ENCODE results near the gene CEACAM18.

The CEACAM18 gene

GRCh38 chr19:51511353-51511752 is 33.0 kb downstream of the CEACAM18 start:
- Histone ChIP-seq H3K4me1 (ENCODE audit: control insufficient read depth, insufficient read depth, low read length) (no peaks in the 10 kb centered on the region), H3K36me3 (ENCODE audit: control insufficient read depth in 2 of 2, insufficient read depth in 1 of 2, low read length in 2 of 2) (no peaks in the 10 kb centered on the region), H3K9me3 (ENCODE audit: control insufficient read depth, insufficient read depth, low read depth, low read length) (no peaks in the 10 kb centered on the region), H3K27ac (ENCODE audit: extremely low read depth, low read depth, low read length) (no peak overlapping the region), H3K4me3 (ENCODE audit: low read depth, low read length) (no peak overlapping the region)
- ChIA-PET CTCF (interaction anchor here (0.6 to 0.7 kb wide), 3 partner anchors 31 to 821 kb away, joined by 3 to 4 read pairs (median 3); no protein-coding TSS in a partner anchor), POLR2A (no interaction called here)
- TF ChIP-seq ZNF423 (tag by site-specific recombination; IDR thresholded peaks at IDR 0.05) (no peak), ZNF654 (tag by site-specific recombination; IDR thresholded peaks at IDR 0.05; ENCODE audit: low read depth) (no peak), ZNF324 (tag by site-specific recombination; IDR thresholded peaks at IDR 0.05) (no peak), ZNF335 (tag by site-specific recombination; conservative IDR thresholded peaks at IDR 0.05) (no peak), ZNF549 (tag by site-specific recombination; IDR thresholded peaks at IDR 0.05) (no peak), OSR2 (tag by site-specific recombination; IDR thresholded peaks at IDR 0.05) (no peak), KLF10 (tag by site-specific recombination; IDR thresholded peaks at IDR 0.05) (no peak), KLF16 (tag by site-specific recombination; IDR thresholded peaks at IDR 0.05) (no peak), ZNF404 (tag by site-specific recombination; IDR thresholded peaks at IDR 0.05) (no peak), ZNF660 (tag by site-specific recombination; IDR thresholded peaks at IDR 0.05) (no peak), ZNF24 (tag by site-specific recombination; IDR thresholded peaks at IDR 0.05) (no peak), ZNF214 (tag by site-specific recombination; IDR thresholded peaks at IDR 0.05; ENCODE audit: borderline replicate concordance) (no peak), ZBTB44 (tag by site-specific recombination; IDR thresholded peaks at IDR 0.05) (no peak), YY2 (tag by site-specific recombination; IDR thresholded peaks at IDR 0.05) (no peak), TSHZ1 (tag by site-specific recombination; IDR thresholded peaks at IDR 0.05; ENCODE audit: borderline replicate concordance) (no peak)
- TF ChIP-seq, protein P1, sequence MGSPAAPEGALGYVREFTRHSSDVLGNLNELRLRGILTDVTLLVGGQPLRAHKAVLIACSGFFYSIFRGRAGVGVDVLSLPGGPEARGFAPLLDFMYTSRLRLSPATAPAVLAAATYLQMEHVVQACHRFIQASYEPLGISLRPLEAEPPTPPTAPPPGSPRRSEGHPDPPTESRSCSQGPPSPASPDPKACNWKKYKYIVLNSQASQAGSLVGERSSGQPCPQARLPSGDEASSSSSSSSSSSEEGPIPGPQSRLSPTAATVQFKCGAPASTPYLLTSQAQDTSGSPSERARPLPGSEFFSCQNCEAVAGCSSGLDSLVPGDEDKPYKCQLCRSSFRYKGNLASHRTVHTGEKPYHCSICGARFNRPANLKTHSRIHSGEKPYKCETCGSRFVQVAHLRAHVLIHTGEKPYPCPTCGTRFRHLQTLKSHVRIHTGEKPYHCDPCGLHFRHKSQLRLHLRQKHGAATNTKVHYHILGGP (tag by site-specific recombination; IDR thresholded peaks at IDR 0.05) = no peak
- TF ChIP-seq, protein P2, sequence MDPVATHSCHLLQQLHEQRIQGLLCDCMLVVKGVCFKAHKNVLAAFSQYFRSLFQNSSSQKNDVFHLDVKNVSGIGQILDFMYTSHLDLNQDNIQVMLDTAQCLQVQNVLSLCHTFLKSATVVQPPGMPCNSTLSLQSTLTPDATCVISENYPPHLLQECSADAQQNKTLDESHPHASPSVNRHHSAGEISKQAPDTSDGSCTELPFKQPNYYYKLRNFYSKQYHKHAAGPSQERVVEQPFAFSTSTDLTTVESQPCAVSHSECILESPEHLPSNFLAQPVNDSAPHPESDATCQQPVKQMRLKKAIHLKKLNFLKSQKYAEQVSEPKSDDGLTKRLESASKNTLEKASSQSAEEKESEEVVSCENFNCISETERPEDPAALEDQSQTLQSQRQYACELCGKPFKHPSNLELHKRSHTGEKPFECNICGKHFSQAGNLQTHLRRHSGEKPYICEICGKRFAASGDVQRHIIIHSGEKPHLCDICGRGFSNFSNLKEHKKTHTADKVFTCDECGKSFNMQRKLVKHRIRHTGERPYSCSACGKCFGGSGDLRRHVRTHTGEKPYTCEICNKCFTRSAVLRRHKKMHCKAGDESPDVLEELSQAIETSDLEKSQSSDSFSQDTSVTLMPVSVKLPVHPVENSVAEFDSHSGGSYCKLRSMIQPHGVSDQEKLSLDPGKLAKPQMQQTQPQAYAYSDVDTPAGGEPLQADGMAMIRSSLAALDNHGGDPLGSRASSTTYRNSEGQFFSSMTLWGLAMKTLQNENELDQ (tag by site-specific recombination; IDR thresholded peaks at IDR 0.05; ENCODE audit: low read depth) = no peak

DNA sequence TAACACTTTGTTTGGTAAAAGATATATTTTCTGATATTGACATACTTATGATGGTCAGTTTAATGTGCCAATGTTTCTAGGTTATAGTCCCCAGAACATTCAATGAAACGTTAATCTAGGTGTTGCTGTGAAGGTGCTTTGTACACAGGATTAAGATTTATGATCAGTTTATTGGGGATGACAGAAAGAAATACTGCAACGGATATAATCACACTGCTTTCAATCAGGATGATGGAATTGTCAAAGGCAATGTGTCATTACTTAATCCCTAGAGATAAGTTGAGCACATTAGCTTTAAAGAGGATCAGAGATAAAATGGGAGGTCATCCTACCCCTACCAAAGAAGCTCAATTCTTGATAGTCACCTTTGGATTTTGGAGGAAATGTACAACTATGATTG is 35.6 kb downstream of the CEACAM18 start:
- H3K36me3 ChIP-seq (ENCODE audit: control insufficient read depth in 2 of 2, insufficient read depth in 1 of 2, low read length in 2 of 2) = no peaks in the 10 kb centered on the region
- H3K27ac ChIP-seq (ENCODE audit: extremely low read depth, low read depth, low read length) = no peak overlapping the region
- ChIA-PET POLR2A (no interaction called here), CTCF (interaction anchor here (0.5 to 4.3 kb wide), 22 partner anchors 9 to 583 kb away, joined by 3 to 48 read pairs (median 5); partner anchors contain the start of gene ZNF649)
- H3K4me1 ChIP-seq (ENCODE audit: control insufficient read depth, insufficient read depth, low read length) = no peaks in the 10 kb centered on the region
- H3K9me3 ChIP-seq (ENCODE audit: control insufficient read depth, insufficient read depth, low read depth, low read length) = no peaks in the 10 kb centered on the region
- H3K4me3 ChIP-seq (ENCODE audit: low read depth, low read length) = no peak overlapping the region
- TF ChIP-seq, protein P3, sequence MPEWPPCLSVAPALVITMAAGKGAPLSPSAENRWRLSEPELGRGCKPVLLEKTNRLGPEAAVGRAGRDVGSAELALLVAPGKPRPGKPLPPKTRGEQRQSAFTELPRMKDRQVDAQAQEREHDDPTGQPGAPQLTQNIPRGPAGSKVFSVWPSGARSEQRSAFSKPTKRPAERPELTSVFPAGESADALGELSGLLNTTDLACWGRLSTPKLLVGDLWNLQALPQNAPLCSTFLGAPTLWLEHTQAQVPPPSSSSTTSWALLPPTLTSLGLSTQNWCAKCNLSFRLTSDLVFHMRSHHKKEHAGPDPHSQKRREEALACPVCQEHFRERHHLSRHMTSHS (tag by site-specific recombination; IDR thresholded peaks at IDR 0.05) = no peak
- TF ChIP-seq ZBTB7A (tag by site-specific recombination; IDR thresholded peaks at IDR 0.05; ENCODE audit: low read depth) (no peak), ZNF133 (tag by site-specific recombination; IDR thresholded peaks at IDR 0.05) (no peak), ZNF155 (tag by site-specific recombination; IDR thresholded peaks at IDR 0.05) (no peak), ZNF596 (tag by site-specific recombination; IDR thresholded peaks at IDR 0.05) (no peak), ZNF530 (tag by site-specific recombination; IDR thresholded peaks at IDR 0.05; ENCODE audit: low read depth) (no peak), ZNF449 (tag by site-specific recombination; IDR thresholded peaks at IDR 0.05) (no peak)
